GM12801 (cell line): ENCODE measurements around the gene PTPRD.

ENCODE experiments used
- CTCF ChIP-seq: IDR thresholded peaks from one replicate; pipeline ENCODE4 v1.5.1; 2011; ENCODE audit warnings: control low read depth; ENCODE audit not compliant: insufficient read length; ENCODE audit errors: extremely low read depth

The PTPRD gene

GRCh38 chr9:9202276-9202675, 1410.5 kb downstream of the PTPRD start:
- no peak for TF ChIP-seq CTCF

DNA sequence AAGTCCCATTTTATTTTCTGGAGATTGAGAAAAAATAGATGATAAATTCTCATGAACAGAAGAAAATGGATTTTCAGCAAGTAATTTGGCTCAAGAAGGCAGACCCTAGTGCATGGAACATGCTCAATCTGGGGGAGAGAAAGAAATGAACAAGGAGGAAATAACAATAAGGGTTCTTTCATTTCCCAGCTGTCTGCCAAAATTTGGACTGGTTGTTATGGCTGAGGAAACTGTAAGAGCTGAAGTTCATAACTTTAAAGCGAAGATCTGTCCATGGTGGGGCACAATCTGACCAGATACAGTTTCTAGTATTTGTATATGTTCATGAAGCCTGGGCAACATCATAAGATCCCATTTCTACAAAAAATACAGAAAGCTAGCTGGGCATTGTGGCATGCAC, 1426.7 kb downstream of the PTPRD start:
- no peak for TF ChIP-seq CTCF

DNA sequence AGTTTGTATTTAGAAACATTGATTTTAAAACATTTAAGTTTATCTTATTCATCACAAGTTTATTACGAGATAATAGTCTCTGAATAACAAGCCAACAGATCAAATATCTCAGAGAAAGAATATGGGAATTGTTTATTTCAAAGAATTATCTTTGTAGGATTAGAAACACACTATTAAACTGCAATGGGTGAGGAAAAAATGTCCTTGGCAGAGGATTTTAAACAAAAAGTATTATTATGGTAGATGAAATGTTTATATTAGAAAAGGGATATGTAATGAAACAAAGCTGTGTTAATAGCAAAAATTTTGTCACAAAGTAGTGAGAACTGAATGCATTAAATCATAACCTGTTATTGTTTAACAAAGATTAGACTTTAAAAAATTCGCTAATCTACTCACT, 1430.4 kb downstream of the PTPRD start:
- TF ChIP-seq CTCF: no peak

- TF ChIP-seq CTCF: no peak
Observed at GRCh38 chr9:9177081-9177480, 1435.7 kb downstream of the PTPRD start.

DNA sequence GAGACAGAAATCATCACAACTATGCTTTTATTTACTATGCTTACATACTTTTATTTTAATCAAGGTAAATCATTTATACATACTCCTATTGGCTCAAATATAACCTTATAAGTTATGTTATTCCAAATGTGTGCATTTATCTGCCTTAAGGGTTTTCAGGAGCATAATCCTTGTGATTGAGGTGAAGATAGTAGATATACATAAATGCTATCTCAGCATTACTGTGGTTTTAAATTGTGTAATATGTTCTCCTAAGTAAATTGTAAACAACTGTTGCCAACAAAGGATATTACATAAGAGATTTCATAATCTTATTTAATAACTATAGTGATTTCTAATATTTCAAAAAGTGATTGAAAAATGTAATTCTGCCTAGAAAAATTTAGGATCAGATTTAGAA, 1438.4 kb downstream of the PTPRD start:
- no peak for TF ChIP-seq CTCF

DNA sequence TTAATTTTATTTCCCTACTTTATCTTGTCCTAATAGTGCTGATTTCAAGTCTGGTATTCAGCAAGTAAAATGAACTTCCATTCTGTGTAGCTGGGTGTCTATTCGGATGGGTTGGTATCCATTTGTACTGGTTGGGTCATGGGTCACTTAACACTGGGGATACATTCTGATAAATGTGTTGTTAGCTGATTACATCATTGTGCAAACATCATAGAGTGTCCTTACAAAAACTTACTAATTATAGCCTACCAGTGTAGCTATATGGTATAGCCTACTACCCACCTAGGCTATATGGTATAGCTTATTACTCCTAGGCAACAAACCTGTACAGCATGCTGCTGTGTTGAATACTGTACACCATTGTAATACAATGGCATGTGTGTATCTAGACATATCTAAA, 1439.5 kb downstream of the PTPRD start:
- TF ChIP-seq CTCF: no peak

GRCh38 chr9:9170439-9171134, 1442.2 kb downstream of the PTPRD start:
- TF ChIP-seq CTCF: no peak
